Pulmonary artery endothelial cell (primary cell): ENCODE measurements around the gene ARF4. TPM values are rescaled to one million over a fixed set of nuclear protein-coding genes. Genes with fewer than 3 reads are reported as not detected.

ENCODE experiments used
- total RNA-seq: library from RNA; depleted of rRNA; stranded (reverse); fragments of >200 nt; gene quantifications from 2 replicates; pipeline ENCODE4 v1.2.3, GENCODE V29; 2014

ARF4 gene
- total RNA-seq, 1 donor from 2014 or later: 202 TPM

Other genes starting within 250 kb of the ARF4 start
- gene DNAH12, start 53.0 kb downstream of the ARF4 start, total RNA-seq: 0.04 and 0.07 TPM in 2 replicates
- gene PDE12, start 41.1 kb downstream of the ARF4 start, total RNA-seq: 20.9 and 34.6 TPM in 2 replicates
- gene DENND6A, start 95.7 kb upstream of the ARF4 start, total RNA-seq: 17.5 and 23.6 TPM in 2 replicates
- 38.1 and 43.0 TPM in 2 replicates for gene SLMAP, start 159.0 kb upstream of the ARF4 start, total RNA-seq